ENCODE data around the gene STAT5A. TPM values are rescaled to one million over a fixed set of nuclear protein-coding genes. Genes with fewer than 3 reads are reported as not detected.
"Not testable (repeated sequence)": the region's sequence is repeated elsewhere in the genome, so short reads cannot be mapped to it uniquely, and the experiment has no call there.

The STAT5A gene
- total RNA-seq, 4 donors from 2014 or later = 32.1 to 56.0 (median 45.6) TPM

- Histone ChIP-seq H3K27ac (no peak overlapping the region), H3K27me3 (no peaks in the 10 kb centered on the region), H3K9me3 (no peaks in the 10 kb centered on the region), H3K4me3 (no peak overlapping the region), H3K4me1 (peaks cover 20% of the 10 kb centered on the region), H3K36me3 (peaks cover 95% of the 10 kb centered on the region)
- no peak for DNase-seq (ENCODE audit: low spot score in 2 of 2)
- WGBS = 71% methylated on average over 5 of the region's 5 CpGs
- no peak for TF ChIP-seq POLR2AphosphoS5 (IDR thresholded peaks at IDR 0.05)
- TF ChIP-seq EP300 (IDR thresholded peaks at IDR 0.05) = no peak
- TF ChIP-seq CTCF (IDR thresholded peaks at IDR 0.05) = no peak
- TF ChIP-seq POLR2A (IDR thresholded peaks at IDR 0.05) = no peak
These were observed 29.1 kb downstream of the STAT5A start for GRCh38 chr17:42317266-42317845.

GRCh38 chr17:42317967-42318366 lies 29.7 kb downstream of the STAT5A start:
- H3K36me3 ChIP-seq = peaks cover 94% of the 10 kb centered on the region
- H3K27me3 ChIP-seq = not testable (repeated sequence)
- WGBS = 91% methylated on average over 6 of the region's 6 CpGs

DNA sequence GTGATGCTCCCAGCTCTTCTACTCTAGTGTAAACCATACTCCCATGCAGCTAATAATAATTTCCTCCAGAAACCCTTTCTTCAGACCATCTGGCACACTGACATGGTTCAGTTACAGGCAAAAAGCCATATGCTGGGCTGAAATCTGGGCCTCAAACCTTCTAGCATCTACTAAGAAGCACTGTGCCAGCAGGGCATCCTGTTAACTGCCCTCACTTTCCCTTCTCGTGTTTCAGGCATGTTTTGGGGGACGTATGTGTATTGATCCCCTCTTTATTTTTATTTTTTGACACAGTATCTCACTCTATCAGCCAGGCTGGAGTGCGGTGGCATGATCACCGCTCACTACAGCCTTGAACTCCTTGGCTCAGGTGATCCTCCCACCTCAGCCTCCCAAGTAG lies 33.3 kb downstream of the STAT5A start:
- DNase-seq (ENCODE audit: low spot score in 2 of 2) = no peak
- TF ChIP-seq POLR2A (IDR thresholded peaks at IDR 0.05) (no peak), EP300 (IDR thresholded peaks at IDR 0.05) (no peak), CTCF (IDR thresholded peaks at IDR 0.05) (no peak), POLR2AphosphoS5 (IDR thresholded peaks at IDR 0.05) (no peak)
- no peaks in the 10 kb centered on the region for H3K9me3 ChIP-seq
- no peak overlapping the region for H3K4me3 ChIP-seq
- H3K36me3 ChIP-seq = peaks cover 97% of the 10 kb centered on the region
- 86% methylated on average over 4 of the region's 4 CpGs for WGBS
- H3K27ac ChIP-seq = no peak overlapping the region
- no peaks in the 10 kb centered on the region for H3K27me3 ChIP-seq
- H3K4me1 ChIP-seq = peaks cover 4% of the 10 kb centered on the region

More at GRCh38 chr17:42317967-42318366, 29.7 kb downstream of the STAT5A start:
- H3K9me3 ChIP-seq; DNase-seq (ENCODE audit: low spot score in 2 of 2); H3K4me3 ChIP-seq; H3K27ac ChIP-seq: not testable (repeated sequence)
- peaks cover 15% of the 10 kb centered on the region for H3K4me1 ChIP-seq

DNA sequence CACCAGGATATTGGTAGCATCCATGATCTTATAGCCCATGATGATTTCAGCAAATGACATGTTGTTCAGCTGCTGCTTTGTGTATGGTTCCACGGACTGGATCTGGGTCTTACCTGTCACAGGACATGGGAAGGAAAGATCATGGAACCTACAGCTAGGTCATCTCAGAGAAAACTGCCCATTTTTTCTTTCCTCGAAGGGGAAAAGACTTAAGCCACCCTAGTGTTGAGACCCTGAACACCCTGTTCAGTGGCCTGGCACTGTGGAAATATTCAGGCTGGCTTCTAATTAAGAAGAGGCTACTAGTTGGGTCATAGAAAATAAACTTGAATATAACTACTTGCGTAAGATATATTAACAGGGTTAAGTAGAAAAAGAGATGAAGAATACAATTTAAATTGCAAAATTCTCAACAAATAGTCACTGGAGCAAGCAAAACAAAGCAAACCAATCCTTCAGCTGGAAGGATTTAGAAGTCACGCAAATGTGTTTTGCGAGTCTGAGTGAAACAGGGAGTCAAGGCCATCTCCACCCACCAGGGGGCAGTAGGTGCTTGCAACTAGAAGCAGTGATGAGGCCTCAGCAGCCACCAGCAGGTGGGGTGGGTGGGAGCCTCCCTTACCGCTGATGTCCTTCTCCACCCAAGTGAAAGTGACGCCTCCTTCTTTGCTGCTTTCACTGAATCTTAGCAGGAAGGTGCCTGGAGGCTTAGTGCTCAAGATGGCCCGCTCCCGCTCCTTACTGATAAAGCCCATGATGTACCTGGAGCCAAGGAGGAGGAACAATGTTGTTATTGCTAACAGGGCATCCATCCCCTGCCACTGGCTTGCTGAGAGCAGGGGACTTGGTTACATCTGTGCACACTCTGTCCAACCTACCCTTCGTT lies 34.3 kb downstream of the STAT5A start:
- Histone ChIP-seq H3K4me1 (peaks cover 4% of the 10 kb centered on the region), H3K27me3 (no peaks in the 10 kb centered on the region), H3K4me3 (no peak overlapping the region), H3K27ac (peak overlapping the region; percentile 8), H3K9me3 (no peaks in the 10 kb centered on the region), H3K36me3 (peaks cover 97% of the 10 kb centered on the region)
- peak; percentile 96 to 98 for DNase-seq (ENCODE audit: low spot score in 2 of 2)
- WGBS = 33% methylated on average over 8 of the region's 10 CpGs
- TF ChIP-seq CTCF (IDR thresholded peaks at IDR 0.05) (peak; percentile 98 to 100), POLR2A (IDR thresholded peaks at IDR 0.05) (no peak), POLR2AphosphoS5 (IDR thresholded peaks at IDR 0.05) (peak in 2 of 3 donors; percentile 83 to 86)

DNA sequence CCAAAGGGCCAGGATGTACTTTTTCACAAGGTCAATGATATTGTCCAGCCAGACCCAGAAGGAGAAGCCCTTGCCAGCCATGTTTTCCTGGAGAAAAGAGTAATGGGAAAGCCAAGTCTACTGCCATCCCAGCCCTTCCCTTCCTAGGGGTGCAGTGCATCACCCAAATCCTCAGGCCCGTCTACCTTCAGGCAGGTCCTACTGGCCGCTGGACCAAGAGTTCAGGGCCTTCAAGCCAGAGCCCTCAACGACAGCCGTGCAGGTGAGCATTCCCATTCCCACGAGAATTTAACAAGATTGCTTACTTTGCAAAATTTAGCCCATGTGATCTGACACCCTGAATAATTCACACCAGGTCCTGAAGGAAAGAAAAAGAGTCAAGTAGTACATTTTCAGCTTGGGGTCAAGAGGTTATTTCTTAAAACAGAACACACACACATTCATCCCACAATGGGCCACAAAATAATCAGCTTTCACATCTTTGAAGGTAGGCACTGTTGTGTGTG lies 35.0 kb downstream of the STAT5A start:
- Histone ChIP-seq H3K4me1 (peaks cover 4% of the 10 kb centered on the region), H3K36me3 (peaks cover 92% of the 10 kb centered on the region), H3K27ac (no peak overlapping the region), H3K27me3 (no peaks in the 10 kb centered on the region), H3K4me3 (no peak overlapping the region), H3K9me3 (no peaks in the 10 kb centered on the region)
- no peak for TF ChIP-seq EP300 (IDR thresholded peaks at IDR 0.05)
- no peak for TF ChIP-seq CTCF (IDR thresholded peaks at IDR 0.05)
- TF ChIP-seq POLR2AphosphoS5 (IDR thresholded peaks at IDR 0.05) = no peak
- no peak for TF ChIP-seq POLR2A (IDR thresholded peaks at IDR 0.05)
- WGBS = 59% methylated on average over 5 of the region's 5 CpGs
- DNase-seq (ENCODE audit: low spot score in 2 of 2) = no peak
